ENCODE results near the gene TAF7. TPM values are rescaled to one million over a fixed set of nuclear protein-coding genes. Genes with fewer than 3 reads are reported as not detected.

TAF7 gene
- total and polyA plus RNA-seq, 10 of the 15 experiments (the other 5 are each of a cell fraction or from before 2014, with no cell fraction given) = 42.0 to 88.8 (median 69.2) TPM

- TF ChIP-seq NFYB (IDR thresholded peaks at IDR 0.05; ENCODE audit: insufficient read depth, low read depth, low read length) (0 out of 2 replicates have a peak, but pooled peaks have one; percentile 3), MEF2B (IDR thresholded peaks at IDR 0.05; ENCODE audit: partially characterized antibody, poor library complexity, severe bottlenecking) (no peak), NR2C1 (IDR thresholded peaks at IDR 0.05) (no peak), TCF3 (IDR thresholded peaks at IDR 0.05; ENCODE audit: borderline replicate concordance, insufficient read depth, low read depth, low read length) (no peak), NR2C2 (IDR thresholded peaks at IDR 0.05; ENCODE audit: borderline replicate concordance, control insufficient read depth, insufficient read length, low read depth) (no peak), ZNF592 (IDR thresholded peaks at IDR 0.05) (no peak), SIN3A (IDR thresholded peaks at IDR 0.05; ENCODE audit: low read depth, low read length) (no peak; the same call in 1 of the 2 replicates), PRDM15 (CRISPR knock-in tag; IDR thresholded peaks at IDR 0.05) (no peak)
Observed at GRCh38 chr5:141320225-141321169, at the start of gene TAF7 (continued).
